G401.6 (cell line): Measurements from ENCODE around the gene MIB1.

Experiments
- FAIRE-seq: peaks from 2 replicates; lab custom pipeline; 2012; peaks lifted over from hg19 to GRCh38; lab: Jason Lieb, UNC

MIB1 gene

DNA sequence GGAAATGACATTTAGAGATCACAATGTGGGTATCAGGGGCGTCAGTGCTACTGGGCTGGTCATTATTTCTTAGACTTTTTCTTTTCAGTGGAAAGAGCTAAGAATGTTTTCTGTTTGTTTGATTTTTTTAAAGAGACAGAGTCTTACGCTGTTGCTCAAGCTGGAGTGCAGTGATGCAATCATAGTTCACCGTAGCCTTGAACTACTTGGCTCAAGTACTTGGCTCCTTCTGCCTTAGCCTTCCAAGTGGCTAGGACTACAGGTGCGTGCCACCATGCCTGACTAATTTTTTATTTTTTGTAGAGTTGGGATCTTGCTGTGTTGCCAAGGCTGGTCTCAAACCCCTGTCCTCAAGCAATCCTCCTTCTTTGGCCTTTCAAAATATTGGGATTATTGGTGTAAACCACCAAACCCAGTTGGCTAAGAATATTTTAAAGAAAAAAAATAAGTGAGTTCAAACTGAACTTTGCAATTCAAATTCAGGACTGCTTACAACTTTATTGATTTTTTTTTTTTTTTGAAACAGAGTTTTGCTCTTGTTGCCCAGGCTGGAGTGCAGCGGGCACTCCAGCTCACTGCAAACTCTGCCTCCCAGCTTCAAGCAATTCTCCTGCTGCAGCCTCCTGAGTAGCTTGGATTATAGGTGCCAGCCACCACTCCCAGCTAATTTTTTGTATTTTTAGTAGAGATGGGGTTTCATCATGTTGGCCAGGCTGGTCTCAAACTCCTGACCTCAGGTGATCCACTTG, 154.2 kb downstream of the MIB1 start:
- FAIRE-seq, result no peak

DNA sequence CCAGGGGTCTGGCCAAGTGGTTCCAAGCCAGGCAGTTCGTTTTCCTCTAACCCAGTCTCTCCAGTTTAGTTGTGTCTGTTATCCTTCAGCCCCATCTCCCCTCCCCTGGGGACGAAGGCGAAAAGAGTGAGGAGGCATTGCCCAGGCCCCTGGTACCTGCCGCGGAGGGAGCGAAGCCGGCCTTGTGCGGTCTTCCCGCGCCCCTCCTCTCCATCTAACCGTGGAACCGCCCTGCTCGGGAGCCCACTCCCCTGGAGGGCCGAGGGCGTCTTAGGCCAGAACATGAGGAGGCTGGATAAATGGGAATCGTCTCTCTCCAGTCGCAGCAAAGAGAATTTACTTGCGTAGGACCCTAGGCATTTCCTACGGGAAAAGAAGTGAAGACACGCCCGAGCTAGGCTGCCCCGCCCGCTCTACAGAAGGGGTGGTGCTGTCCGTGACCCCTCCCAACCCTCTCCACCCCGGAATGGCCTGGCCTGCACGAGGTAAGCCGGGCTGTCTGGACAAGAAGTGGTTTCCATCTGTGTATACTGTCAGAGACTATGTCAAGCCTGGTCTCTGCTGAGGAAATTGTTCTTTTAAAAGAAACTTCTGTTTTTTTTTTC, 156.2 kb downstream of the MIB1 start:
- FAIRE-seq, result no peak

DNA sequence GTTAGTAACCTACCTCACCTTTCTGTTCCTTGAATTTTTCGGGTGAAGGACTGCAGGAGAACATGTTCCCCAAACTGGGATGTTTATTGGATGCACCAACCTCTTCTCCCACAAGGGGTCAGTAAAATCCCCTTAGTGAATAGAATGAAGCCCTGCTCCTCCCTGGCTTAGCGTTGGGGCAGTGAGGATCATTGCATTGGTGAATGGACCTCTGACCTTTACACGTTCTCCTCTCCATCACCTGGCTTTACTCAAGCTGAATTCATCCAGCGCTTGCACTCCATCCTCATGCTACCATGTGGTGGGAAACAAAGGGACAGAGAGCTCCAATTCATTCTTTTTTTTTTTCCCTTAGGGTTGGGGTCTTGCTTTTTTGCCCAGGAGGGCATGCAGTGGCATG, 157.2 kb downstream of the MIB1 start:
- FAIRE-seq, result peak; percentile 61

DNA sequence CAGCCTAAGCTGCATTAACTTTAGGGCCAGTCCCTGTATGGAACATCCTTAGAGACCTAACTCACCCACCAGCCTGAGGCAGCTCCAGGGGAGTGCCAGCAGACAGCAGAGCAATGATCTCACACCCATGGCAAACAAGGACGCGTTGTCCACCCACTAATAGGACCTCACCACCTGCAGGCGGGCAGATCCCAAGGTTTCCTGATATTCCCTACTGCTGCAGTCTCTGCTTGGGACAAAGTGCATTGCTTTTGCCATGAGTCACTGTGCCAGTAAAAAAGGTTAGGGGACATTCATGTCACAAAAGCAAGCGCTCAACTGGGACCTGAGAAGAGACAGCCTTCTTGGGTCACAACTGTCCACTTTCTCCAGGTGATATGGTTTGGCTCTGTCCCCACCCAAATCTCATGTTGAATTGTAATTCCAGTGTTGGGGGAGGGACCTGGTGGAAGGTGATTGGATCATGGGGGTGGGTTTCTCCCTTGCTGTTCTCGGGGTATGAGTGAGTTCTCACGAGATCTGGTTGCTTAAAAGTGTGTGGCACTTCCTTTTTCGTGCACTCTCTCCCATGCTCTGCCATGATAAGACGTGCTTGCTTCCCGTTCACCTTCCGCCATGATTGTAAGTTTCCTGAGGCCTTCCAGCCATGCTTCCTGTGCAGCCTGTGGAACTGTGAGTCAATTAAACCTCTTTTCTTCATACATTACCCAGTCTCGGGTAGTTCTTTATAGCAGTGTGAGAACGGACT, 160.2 kb downstream of the MIB1 start:
- FAIRE-seq, result no peak

DNA sequence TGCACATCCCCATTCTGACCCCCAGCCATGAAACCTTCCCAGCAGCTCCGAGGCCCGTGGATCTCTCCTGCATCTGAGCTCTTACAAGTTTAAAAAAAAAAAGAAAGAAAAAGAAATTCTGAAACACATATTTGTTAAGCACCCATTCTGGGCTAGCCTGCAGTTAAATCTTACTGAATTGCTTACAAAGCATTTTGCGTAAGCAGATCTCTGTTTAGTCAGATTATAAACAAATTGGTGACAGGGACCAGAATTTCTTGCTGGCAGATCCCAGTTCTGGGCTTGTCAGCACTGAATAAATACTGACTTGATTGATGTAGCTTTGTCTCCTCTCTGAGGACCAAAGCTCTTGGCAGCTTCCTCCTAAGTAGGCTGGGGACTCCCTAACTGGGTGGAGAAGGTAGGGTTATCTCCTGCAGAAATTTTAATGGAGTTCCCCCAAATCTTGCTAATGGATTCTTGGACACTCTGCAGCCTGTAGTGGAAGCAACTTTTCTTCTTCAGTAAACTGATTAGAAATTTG, 160.9 kb downstream of the MIB1 start:
- no peak for FAIRE-seq

DNA sequence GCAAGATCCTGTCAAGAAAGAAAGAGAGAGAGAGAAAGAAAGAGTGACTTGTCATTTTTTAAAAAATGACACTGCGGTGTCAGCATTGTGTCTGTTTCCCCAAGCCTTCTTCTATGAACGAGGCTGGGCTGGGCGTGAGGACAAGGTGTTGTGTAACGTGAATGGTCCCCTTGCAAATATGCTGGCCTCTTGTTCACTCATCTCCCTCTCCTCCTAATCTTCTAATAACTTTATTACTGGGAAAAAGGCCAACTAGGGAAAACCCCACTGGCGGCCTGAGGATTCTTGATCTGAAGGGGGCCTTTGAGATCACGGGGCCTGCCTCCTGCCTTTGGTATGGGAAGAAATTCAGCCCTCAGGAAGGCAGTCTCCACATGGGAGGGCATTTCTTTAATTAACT, 163.1 kb downstream of the MIB1 start:
- no peak for FAIRE-seq

DNA sequence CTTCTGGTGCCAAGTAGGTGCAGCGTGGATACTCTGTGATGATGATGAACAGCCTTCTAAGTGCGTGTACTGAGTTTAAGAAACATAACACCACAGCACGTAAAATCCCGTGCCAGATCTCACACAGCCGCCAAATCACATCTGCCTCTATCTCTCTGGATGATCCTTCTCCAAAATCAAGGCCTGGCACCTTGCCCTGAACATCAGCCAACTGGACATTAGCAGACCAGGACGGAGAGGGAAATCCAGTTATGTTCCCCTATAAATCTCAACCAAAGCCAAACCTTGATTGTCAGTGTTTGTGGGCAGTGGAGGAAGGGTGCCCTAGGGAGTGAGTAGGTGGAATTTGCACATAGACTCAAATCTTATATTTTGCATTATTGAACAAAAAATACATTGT, 164.3 kb downstream of the MIB1 start:
- no peak for FAIRE-seq

DNA sequence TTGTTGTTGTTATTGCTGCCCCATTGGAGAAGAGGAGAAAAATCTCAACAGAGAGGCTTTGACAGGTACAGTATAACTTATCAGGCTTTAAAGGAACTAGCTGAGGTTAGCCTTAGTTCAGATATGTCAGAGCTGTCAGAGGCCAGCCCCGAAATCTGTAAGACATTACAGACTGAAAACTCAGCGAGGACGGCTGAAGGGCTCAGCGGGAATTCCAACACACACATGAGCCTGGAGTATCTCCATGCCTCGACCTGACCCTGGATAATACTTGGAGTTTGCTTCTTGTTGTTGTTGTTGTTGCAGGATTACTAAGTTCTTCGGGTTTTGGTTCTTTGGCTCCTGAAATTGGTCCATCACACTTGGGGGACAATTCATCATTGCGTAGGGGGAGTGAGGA, 166.9 kb downstream of the MIB1 start:
- FAIRE-seq, result no peak

DNA sequence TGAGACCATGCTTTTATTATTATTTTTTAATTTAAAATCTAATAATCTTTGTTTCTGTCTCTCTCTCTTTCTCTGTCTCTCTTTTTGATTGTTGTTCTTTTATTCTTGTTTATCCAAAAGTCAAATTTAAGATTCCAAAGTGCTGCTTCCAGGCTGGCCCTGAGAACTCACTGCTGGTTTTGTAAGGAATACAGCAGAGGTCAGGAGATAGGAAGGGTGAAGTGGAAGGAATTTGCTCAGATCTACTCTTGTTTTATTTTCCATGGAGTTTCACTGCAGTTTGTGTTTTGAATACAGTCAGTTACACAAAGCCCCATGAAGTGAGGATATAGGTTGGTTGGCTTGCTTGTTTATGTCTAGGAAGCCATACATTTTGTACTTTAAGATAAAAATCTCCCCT, 168.1 kb downstream of the MIB1 start:
- no peak for FAIRE-seq

DNA sequence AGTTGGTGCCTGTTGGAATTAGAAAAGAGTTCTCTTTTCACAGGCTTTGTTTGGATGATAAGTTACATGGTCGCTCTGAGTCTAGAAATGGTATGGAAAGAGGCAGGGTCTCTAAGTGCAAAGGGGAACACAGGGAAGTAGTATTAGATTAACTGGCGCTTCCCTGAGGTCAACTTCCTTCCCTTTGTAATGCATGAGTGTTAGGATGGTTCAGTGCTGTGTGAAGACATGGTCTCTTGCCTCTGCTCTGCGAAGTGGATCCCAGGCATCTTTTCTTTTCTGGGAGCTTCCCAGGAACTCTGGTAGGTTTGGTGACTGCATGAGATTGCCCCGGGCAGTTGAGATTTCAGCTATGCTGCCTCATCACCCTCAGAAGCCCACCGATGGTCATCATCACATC, 170.3 kb downstream of the MIB1 start:
- no peak for FAIRE-seq

DNA sequence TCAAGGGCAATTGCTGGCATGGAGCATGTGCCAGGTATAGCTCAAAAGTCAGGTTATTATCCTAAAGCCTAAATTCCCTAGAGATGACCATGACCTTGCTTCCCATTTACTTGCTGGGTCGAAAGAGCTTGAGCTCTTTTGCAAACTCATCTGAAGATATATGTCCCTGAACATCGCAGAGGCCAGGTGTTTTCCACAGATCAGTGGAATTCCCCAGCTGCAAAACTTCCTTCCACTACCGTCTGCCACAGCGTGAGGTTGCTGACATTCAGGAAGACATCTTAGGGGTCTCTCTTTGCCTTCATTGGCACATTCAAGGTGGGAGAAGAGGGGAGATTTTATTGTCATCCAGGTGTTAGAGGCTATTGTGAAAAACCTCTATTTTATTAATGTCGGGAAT, 171.0 kb downstream of the MIB1 start:
- no peak for FAIRE-seq

DNA sequence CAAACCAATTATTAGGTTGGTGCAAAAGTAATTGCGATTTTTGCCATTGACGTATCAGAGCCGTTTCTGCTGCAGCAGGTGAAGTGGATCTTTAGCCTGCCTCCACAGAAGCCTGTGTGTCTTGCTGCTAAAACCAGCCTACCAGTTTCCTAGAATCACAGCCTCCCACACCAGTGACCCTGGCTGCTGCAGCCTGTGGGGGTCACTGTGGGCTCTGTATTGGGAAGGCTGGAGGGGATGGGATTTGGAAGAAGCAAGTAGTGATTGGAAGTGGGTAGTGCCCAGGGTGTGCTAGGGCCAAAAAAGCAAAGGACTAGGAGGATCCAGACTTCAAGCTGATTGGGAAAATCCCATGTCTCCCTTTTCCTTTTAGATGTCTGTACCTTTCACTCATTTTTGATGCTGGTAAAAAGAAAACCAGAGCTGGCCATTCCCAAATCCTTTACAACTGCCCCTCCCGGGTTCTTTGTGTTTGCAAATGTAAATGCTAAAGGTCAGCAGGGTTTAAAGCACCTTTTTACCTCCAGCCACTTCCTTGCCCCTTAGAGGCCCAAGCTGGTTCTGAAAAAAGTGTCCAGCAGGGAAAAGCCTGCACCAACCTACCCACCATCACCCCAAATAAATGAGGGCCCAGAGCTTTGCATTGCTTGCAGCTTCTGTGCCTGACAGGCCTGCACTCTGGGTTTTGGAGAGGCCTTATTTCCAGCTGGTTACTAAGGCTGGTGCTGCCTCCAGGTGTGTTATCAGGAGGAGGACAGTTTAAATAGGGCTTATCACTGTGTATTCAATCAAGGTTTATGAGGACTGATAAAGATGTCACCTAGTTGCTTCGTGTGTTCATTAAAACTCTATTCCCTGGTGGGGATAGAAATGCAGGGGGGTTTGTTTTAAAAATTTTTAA, 172.0 kb downstream of the MIB1 start:
- no peak for FAIRE-seq

DNA sequence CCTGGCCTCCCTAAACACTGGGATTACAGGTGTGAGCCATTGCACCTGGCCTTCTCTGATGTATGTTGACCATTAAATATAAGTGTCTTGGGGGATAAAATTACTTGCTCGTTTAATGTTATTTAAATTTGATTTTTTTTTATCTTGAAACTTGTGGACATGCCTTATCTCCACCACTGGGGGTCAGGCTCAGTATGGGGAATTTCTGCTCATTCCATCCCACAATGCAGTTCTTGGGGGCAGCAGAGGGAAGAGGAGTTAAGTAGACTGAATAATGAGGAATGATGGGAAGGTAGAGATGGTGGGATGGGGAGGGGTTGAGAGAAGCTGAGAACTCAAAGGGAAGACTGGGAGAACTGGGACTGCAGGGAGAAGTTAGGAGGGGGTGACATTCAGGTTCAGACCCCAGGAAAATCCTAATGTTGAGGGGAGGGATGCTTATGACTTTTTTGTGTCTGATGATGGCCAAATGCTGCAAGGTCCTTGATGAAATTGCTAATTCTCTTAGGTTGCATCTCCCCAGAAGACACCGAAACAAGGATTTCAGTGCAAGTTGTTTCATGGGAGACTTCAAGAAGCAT, 174.2 kb downstream of the MIB1 start:
- peak; percentile 67 for FAIRE-seq

DNA sequence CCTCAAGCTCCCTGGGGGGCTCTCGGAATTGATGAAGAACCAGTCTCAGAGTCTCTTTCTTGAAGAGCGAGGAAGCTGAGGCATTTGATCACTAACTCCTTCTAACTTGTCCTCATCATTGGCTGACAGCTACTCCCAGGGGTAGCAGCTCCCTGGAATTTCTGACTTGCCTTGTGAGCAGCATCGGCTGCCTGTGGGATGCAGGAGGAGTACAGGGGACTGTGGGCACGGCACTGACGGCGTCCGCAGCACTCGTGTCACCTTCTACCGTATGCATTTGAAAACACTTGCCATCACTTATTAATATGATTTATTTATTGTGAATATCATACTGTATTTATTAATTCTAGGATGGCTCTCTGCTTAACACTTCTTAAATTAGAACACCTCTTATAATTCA, 175.0 kb downstream of the MIB1 start:
- FAIRE-seq, result no peak

DNA sequence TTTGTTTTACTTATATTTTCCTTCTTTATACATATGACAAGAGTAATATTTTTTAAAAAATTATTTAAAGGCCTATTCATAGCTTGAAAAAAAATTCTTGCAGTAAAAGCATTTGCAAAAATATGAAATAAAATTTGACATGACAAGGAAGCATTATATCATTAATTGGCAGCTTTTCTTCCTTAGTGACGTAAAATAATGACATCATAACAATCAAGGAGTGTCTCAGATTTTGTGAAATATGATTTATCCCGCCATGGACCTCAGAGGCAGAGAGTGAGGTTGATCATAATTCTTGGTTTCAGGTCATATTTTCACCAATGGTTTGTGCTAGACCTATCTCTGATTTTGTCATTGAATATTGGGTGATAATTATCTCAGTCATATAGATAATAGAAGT, 176.0 kb downstream of the MIB1 start:
- FAIRE-seq, result no peak

DNA sequence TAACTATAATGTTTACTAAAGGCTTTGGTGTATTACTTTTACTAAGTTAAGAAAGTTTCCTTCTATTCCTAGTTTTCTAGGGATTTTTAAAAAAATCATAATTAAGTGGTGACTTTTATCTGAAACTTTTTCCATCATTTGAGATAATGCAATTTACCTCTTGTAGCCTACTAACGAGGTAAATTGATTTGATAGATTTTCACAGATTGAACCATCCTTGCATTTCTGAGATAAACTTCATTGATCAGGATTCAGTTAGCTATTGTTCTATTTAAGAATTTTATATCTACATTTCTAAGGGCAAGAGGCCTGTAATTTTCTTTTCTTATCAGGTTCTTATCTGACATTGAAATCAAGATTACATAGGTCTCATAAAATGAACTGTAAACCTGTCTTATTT, 178.1 kb downstream of the MIB1 start:
- FAIRE-seq, result no peak
